ENCODE data around the gene SEMA5B. TPM values are rescaled to one million over a fixed set of nuclear protein-coding genes. Genes with fewer than 3 reads are reported as not detected.

The SEMA5B gene
- total and polyA plus RNA-seq, 2 experiments from 2014 or later, result 8.0 to 26.8 TPM

- TF ChIP-seq POLR2AphosphoS5 (IDR thresholded peaks at IDR 0.05; ENCODE audit: low read depth), result no peak
- no peak for TF ChIP-seq CREB1 (CRISPR knock-in tag; IDR thresholded peaks at IDR 0.05; ENCODE audit: low read depth)
- TF ChIP-seq NANOG (IDR thresholded peaks at IDR 0.05; ENCODE audit: borderline replicate concordance), result no peak
- no peak for TF ChIP-seq ZNF331 (CRISPR knock-in tag; IDR thresholded peaks at IDR 0.05; ENCODE audit: low read depth)
- no peak for TF ChIP-seq EZH2phosphoT487 (IDR thresholded peaks at IDR 0.05; ENCODE audit: unreplicated experiment)
- TF ChIP-seq STAT1 (IDR thresholded peaks at IDR 0.05; ENCODE audit: unreplicated experiment), result no peak
- TF ChIP-seq ZNF462 (CRISPR knock-in tag; IDR thresholded peaks at IDR 0.05), result no peak
- no peak for TF ChIP-seq ZNF114 (CRISPR knock-in tag; IDR thresholded peaks at IDR 0.05)
- TF ChIP-seq JUNB (IDR thresholded peaks at IDR 0.05; ENCODE audit: unreplicated experiment), result no peak
- TF ChIP-seq, protein P1, sequence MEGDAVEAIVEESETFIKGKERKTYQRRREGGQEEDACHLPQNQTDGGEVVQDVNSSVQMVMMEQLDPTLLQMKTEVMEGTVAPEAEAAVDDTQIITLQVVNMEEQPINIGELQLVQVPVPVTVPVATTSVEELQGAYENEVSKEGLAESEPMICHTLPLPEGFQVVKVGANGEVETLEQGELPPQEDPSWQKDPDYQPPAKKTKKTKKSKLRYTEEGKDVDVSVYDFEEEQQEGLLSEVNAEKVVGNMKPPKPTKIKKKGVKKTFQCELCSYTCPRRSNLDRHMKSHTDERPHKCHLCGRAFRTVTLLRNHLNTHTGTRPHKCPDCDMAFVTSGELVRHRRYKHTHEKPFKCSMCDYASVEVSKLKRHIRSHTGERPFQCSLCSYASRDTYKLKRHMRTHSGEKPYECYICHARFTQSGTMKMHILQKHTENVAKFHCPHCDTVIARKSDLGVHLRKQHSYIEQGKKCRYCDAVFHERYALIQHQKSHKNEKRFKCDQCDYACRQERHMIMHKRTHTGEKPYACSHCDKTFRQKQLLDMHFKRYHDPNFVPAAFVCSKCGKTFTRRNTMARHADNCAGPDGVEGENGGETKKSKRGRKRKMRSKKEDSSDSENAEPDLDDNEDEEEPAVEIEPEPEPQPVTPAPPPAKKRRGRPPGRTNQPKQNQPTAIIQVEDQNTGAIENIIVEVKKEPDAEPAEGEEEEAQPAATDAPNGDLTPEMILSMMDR (conservative IDR thresholded peaks at IDR 0.05; ENCODE audit: low read depth in 2 of 2), result no peak
- TF ChIP-seq REST (IDR thresholded peaks at IDR 0.05; ENCODE audit: unreplicated experiment), result no peak
- no peak for TF ChIP-seq ETS1 (IDR thresholded peaks at IDR 0.05)
- TF ChIP-seq EZH2 (IDR thresholded peaks at IDR 0.05; ENCODE audit: low read depth, unreplicated experiment), result no peak
- Mint-ChIP-seq H3K4me3 (no peak overlapping the region), H3K27me3 (ENCODE audit: insufficient read depth, low read depth, poor library complexity) (no peaks in the 10 kb centered on the region), H3K4me1 (peaks cover 15% of the 10 kb centered on the region; the same call in 2 of the 3 replicates), H3K36me3 (ENCODE audit: low read depth) (no peaks in the 10 kb centered on the region), H3K9me3 (no peaks in the 10 kb centered on the region), H3K27ac (no peak overlapping the region)
- Histone ChIP-seq H2AFZ (no peak overlapping the region), H4K20me1 (replicated peaks; ENCODE audit: insufficient read depth) (no peaks in the 10 kb centered on the region), H3K36me3 (ENCODE audit: insufficient read depth) (no peaks in the 10 kb centered on the region), H3K27ac (ENCODE audit: low read depth) (no peak overlapping the region), H3K4me1 (ENCODE audit: insufficient read depth) (peaks cover 3% of the 10 kb centered on the region; the same call in 1 of the 2 replicates), H3F3A (replicated peaks; ENCODE audit: low read depth) (no peaks in the 10 kb centered on the region), H3K79me2 (replicated peaks; ENCODE audit: insufficient read depth) (no peaks in the 10 kb centered on the region), H3K4me2 (no peak overlapping the region), H3K9me2 (ENCODE audit: insufficient read depth) (no peaks in the 10 kb centered on the region), H3K27me3 (ENCODE audit: insufficient read depth) (no peaks in the 10 kb centered on the region), H3K4me3 (no peak overlapping the region)
- ATAC-seq, result no peak
- DNase-seq (ENCODE audit: low spot score), result no peak
Measured at GRCh38 chr3:122875547-122876127, 151.9 kb downstream of the SEMA5B start.
